Sigmoid colon (tissue), 7 donors: Measurements from ENCODE around the gene ACVR1. TPM values are rescaled to one million over a fixed set of nuclear protein-coding genes. Genes with fewer than 3 reads are reported as not detected.

Experiments used
- DNase-seq: peaks from one replicate; pipeline ENCODE4 v3.0.0-alpha.2; 2019
- H3K27ac ChIP-seq, 4 donors: fragments of 200-600 bp; sonication (generic); one replicate each; pipeline ENCODE4 v1.5.1; 2016 to 2019; ENCODE audit warnings: mild to moderate bottlenecking in 1 of 4
- H3K27me3 ChIP-seq, 3 donors: fragments of 200-600 bp; sonication (generic); one replicate each; pipeline ENCODE4 v1.5.1; 2019; ENCODE audit warnings: mild to moderate bottlenecking in 1 of 3
- H3K36me3 ChIP-seq, 4 donors: fragments of 200-600 bp; sonication (generic); one replicate each; pipeline ENCODE4 v1.5.1; 2016 to 2019
- H3K4me1 ChIP-seq, 4 donors: fragments of 200-600 bp; sonication (generic); one replicate each; pipeline ENCODE4 v1.5.1; 2017 to 2019
- H3K4me3 ChIP-seq, 4 donors: fragments of 200-600 bp; sonication (generic); one replicate each; pipeline ENCODE4 v1.5.1; 2017 to 2019; ENCODE audit warnings: mild to moderate bottlenecking in 2 of 4, moderate library complexity in 1 of 4
- H3K9me3 ChIP-seq, 4 donors: fragments of 200-600 bp in 3 of 4; sonication (generic) in 3 of 4; one replicate each; pipeline versions ENCODE4 v1.5.1 to v1.6.1; 2013 to 2019
- EP300 ChIP-seq, 4 donors: sonication (generic); formaldehyde crosslinking; IDR thresholded peaks; one replicate each; pipeline ENCODE4 v1.6.1; 2017; ENCODE audit warnings: antibody characterized with exemption in 4 of 4
- POLR2A ChIP-seq, 2 donors: fragments of 450-650 bp; IDR thresholded peaks; one replicate each; pipeline ENCODE4 v1.6.1; 2016; ENCODE audit warnings: antibody characterized with exemption in 2 of 2, mild to moderate bottlenecking in 2 of 2, moderate library complexity in 2 of 2
- POLR2AphosphoS5 ChIP-seq, 4 donors: sonication (generic); formaldehyde crosslinking; IDR thresholded peaks; one replicate each; pipeline ENCODE4 v1.6.1; 2017; ENCODE audit warnings: antibody characterized with exemption in 4 of 4
- WGBS, 2 donors: extraction: QIAGEN DNeasy Blood & Tissue Kit; methylation state at CpG; one replicate each; pipeline ENCODE4 v1.1.7; 2013; 5-methylcytosine and 5-hydroxymethylcytosine counted together
- intact Hi-C: fragments of 100-400 bp; cut with DNase I; formaldehyde crosslinking; loops from one replicate; pipeline ENCODE4 v1.15.1; 2023
- polyA plus RNA-seq, 3 donors: library from polyadenylated mRNA; stranded (reverse); fragments of 200-250 nt; gene quantifications; one replicate each; pipeline ENCODE4 v1.2.3, GENCODE V29; 2013
- total RNA-seq, 4 donors: library from RNA; depleted of rRNA; stranded (reverse); fragments of >200 nt; gene quantifications; one replicate each; pipeline ENCODE4 v1.1.0, GENCODE V29; 2016
- TF ChIP-seq, protein P1 (sequence below), 4 experiments: fragments of 450-650 bp in 3 of 4; fragments of 200-600 bp in 1 of 4; IDR thresholded peaks; one replicate each; pipeline ENCODE4 v1.5.1; 2016 to 2019; ENCODE audit warnings: antibody characterized with exemption in 4 of 4, mild to moderate bottlenecking in 3 of 4, moderate library complexity in 2 of 4
- donor health status: healthy with polysubstance abuse.
- donor health status: Bipolar disorder and iron deficiency.
- donor health status: healthy.

ACVR1 gene
- total and polyA plus RNA-seq, 7 donors: 2.3 to 36.0 (median 20.0) TPM

DNA sequence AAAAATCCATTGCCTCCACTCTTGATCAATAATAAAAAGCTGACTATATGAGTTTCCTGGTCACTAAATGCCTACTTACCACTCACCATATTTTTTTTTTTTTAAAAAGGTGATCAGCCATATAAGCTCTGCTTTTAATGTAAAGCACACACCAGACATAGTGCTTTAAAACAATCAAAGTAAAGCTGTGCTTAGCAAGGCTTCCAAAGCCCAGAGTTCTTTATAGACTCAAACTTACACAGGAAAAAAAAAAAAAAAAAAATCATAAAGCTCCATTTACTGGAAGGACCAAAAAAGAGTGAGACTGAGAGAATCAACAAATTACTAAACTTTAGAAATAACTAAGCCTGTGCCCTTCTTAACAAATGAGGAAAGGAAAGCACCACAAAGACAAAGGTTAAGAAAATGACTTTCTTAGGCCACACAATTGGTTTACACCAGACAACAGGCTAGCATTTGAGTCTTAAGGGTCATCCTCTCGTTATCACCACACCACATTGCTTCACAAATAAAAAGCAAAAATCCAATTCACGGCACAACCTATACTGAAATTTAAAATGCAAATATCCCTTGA is 11.2 kb downstream of the ACVR1 start:
- peaks cover 0 to 31% (median 12%) of the 10 kb centered on the region in 4 donors for H3K4me1 ChIP-seq
- no peaks in the 10 kb centered on the region for H3K36me3 ChIP-seq
- no peak for DNase-seq
- H3K27ac ChIP-seq: no peak overlapping the region
- no peaks in the 10 kb centered on the region for H3K27me3 ChIP-seq
- intact Hi-C loops: no loop called here
- no peak overlapping the region for H3K4me3 ChIP-seq
- 88 to 91% methylated on average over 2 of the region's 2 CpGs for WGBS, 2 donors
- H3K9me3 ChIP-seq: no peaks in the 10 kb centered on the region
- TF ChIP-seq, protein P1, sequence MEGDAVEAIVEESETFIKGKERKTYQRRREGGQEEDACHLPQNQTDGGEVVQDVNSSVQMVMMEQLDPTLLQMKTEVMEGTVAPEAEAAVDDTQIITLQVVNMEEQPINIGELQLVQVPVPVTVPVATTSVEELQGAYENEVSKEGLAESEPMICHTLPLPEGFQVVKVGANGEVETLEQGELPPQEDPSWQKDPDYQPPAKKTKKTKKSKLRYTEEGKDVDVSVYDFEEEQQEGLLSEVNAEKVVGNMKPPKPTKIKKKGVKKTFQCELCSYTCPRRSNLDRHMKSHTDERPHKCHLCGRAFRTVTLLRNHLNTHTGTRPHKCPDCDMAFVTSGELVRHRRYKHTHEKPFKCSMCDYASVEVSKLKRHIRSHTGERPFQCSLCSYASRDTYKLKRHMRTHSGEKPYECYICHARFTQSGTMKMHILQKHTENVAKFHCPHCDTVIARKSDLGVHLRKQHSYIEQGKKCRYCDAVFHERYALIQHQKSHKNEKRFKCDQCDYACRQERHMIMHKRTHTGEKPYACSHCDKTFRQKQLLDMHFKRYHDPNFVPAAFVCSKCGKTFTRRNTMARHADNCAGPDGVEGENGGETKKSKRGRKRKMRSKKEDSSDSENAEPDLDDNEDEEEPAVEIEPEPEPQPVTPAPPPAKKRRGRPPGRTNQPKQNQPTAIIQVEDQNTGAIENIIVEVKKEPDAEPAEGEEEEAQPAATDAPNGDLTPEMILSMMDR (IDR thresholded peaks at IDR 0.05): no peak
- TF ChIP-seq POLR2AphosphoS5 (IDR thresholded peaks at IDR 0.05) (no peak), EP300 (IDR thresholded peaks at IDR 0.05) (no peak), POLR2A (IDR thresholded peaks at IDR 0.05) (no peak)

DNA sequence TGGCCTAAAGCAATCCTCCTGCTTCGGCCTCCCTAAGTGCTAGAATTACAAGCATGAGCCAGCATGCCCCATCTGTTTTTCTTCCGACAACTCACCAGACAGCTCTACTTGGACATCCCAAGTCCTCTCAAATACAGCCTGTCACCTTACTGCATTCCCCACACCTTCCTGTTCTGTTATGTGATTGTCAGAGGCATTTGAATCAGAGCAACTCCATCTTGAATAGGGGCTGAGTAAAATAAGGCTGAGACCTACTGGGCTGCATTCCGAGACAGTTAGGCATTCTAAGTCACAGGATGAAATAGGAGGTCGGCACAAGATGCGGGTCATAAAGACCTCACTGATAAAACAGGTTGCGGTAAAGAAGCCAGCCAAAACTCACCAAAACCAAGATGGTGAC is 17.3 kb downstream of the ACVR1 start:
- intact Hi-C loops: no loop called here
- DNase-seq: no peak
- Histone ChIP-seq H3K27ac (no peak overlapping the region), H3K36me3 (no peaks in the 10 kb centered on the region), H3K4me1 (peaks cover 0 to 7% (median 0%) of the 10 kb centered on the region in 4 donors), H3K9me3 (no peaks in the 10 kb centered on the region), H3K4me3 (no peak overlapping the region), H3K27me3 (no peaks in the 10 kb centered on the region)
- WGBS, 2 donors: 82% methylated on average over 6 of the region's 6 CpGs
- TF ChIP-seq POLR2AphosphoS5 (IDR thresholded peaks at IDR 0.05) (no peak), POLR2A (IDR thresholded peaks at IDR 0.05) (no peak), EP300 (IDR thresholded peaks at IDR 0.05) (no peak)
- TF ChIP-seq, protein P1 (IDR thresholded peaks at IDR 0.05): no peak

DNA sequence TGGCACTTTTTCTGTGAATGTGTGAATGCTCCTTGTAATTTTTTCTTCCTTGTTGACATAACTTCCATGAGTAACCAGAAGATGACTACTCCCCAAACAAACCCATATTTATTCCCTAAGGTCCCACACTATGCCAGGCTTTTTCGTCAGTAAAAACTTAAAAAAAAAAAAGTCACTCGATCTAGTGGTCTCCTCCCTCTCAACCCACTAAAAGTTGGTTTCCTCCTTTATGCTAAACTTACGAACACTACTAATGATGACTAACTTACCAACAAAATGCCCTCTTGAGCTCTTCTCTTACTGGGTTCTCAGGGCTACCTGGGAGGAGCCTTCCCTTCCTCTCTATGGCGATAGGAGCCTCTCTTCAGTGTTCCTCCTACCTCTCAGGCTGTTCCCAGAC is 18.2 kb downstream of the ACVR1 start:
- Histone ChIP-seq H3K27ac (no peak overlapping the region), H3K27me3 (no peaks in the 10 kb centered on the region), H3K4me1 (peaks cover 0 to 7% (median 0%) of the 10 kb centered on the region in 4 donors), H3K9me3 (no peaks in the 10 kb centered on the region), H3K4me3 (no peak overlapping the region), H3K36me3 (no peaks in the 10 kb centered on the region)
- no peak for DNase-seq
- WGBS, 2 donors: 54 to 77% methylated on average over 4 of the region's 4 CpGs
- intact Hi-C loops: no loop called here
- TF ChIP-seq EP300 (IDR thresholded peaks at IDR 0.05) (no peak), POLR2AphosphoS5 (IDR thresholded peaks at IDR 0.05) (no peak), POLR2A (IDR thresholded peaks at IDR 0.05) (no peak)
- TF ChIP-seq, protein P1 (IDR thresholded peaks at IDR 0.05): no peak

DNA sequence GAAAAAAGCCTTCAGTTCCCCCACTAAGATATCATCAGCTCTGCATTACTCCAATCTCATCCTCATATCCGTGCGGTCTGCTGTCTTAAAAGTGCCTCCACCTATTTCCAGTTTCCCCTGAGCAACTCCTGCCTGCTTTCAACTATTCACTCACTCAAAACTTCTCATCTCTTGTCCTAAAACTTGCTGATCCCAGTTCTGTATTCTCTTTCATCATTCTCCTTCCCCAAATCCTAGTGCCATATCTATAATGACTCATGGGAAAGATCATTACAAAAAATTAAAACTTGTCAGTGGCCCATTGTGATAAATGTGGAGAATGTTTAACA is 20.0 kb downstream of the ACVR1 start:
- WGBS, 2 donors: 92 to 94% methylated on average over 2 of the region's 2 CpGs
- H3K27me3 ChIP-seq: no peaks in the 10 kb centered on the region
- no peaks in the 10 kb centered on the region for H3K9me3 ChIP-seq
- no peak for TF ChIP-seq EP300 (IDR thresholded peaks at IDR 0.05)
- no peak for TF ChIP-seq POLR2AphosphoS5 (IDR thresholded peaks at IDR 0.05)
- TF ChIP-seq, protein P1 (IDR thresholded peaks at IDR 0.05): no peak
- no peak for TF ChIP-seq POLR2A (IDR thresholded peaks at IDR 0.05)
- peaks cover 0 to 7% (median 0%) of the 10 kb centered on the region in 4 donors for H3K4me1 ChIP-seq
- no peak overlapping the region for H3K4me3 ChIP-seq
- no peak for DNase-seq
- no peak overlapping the region for H3K27ac ChIP-seq
- H3K36me3 ChIP-seq: no peaks in the 10 kb centered on the region
- intact Hi-C loops: no loop called here

GRCh38 chr2:157853820-157854219 is 22.3 kb downstream of the ACVR1 start:
- Histone ChIP-seq H3K27ac (no peak overlapping the region), H3K4me3 (no peak overlapping the region), H3K9me3 (no peaks in the 10 kb centered on the region), H3K36me3 (no peaks in the 10 kb centered on the region), H3K4me1 (peaks cover 0 to 18% (median 5%) of the 10 kb centered on the region in 4 donors), H3K27me3 (no peaks in the 10 kb centered on the region)
- WGBS, 2 donors: 92 to 96% methylated on average over 3 of the region's 3 CpGs
- intact Hi-C loops: no loop called here
- TF ChIP-seq POLR2AphosphoS5 (IDR thresholded peaks at IDR 0.05): no peak
- no peak for TF ChIP-seq POLR2A (IDR thresholded peaks at IDR 0.05)
- no peak for DNase-seq
